Measurements from ENCODE around the gene TMEM107.

Gene TMEM107

GRCh38 chr17:8162233-8162996, 13.8 kb downstream of the TMEM107 start, which contains the start of gene VAMP2 (continued):
- TF ChIP-seq, protein P1, sequence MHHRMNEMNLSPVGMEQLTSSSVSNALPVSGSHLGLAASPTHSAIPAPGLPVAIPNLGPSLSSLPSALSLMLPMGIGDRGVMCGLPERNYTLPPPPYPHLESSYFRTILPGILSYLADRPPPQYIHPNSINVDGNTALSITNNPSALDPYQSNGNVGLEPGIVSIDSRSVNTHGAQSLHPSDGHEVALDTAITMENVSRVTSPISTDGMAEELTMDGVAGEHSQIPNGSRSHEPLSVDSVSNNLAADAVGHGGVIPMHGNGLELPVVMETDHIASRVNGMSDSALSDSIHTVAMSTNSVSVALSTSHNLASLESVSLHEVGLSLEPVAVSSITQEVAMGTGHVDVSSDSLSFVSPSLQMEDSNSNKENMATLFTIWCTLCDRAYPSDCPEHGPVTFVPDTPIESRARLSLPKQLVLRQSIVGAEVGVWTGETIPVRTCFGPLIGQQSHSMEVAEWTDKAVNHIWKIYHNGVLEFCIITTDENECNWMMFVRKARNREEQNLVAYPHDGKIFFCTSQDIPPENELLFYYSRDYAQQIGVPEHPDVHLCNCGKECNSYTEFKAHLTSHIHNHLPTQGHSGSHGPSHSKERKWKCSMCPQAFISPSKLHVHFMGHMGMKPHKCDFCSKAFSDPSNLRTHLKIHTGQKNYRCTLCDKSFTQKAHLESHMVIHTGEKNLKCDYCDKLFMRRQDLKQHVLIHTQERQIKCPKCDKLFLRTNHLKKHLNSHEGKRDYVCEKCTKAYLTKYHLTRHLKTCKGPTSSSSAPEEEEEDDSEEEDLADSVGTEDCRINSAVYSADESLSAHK (tag by site-specific recombination; IDR thresholded peaks at IDR 0.05), result no peak
- TF ChIP-seq ZNF529 (tag by site-specific recombination; IDR thresholded peaks at IDR 0.05; ENCODE audit: insufficient replicate concordance) (no peak), ZNF654 (tag by site-specific recombination; IDR thresholded peaks at IDR 0.05; ENCODE audit: low read depth) (no peak), ZNF571 (tag by site-specific recombination; IDR thresholded peaks at IDR 0.05) (no peak), ZNF501 (tag by site-specific recombination; IDR thresholded peaks at IDR 0.05) (no peak), ZBTB21 (tag by site-specific recombination; IDR thresholded peaks at IDR 0.05) (no peak), ZSCAN23 (tag by site-specific recombination; IDR thresholded peaks at IDR 0.05) (no peak), ZNF660 (tag by site-specific recombination; IDR thresholded peaks at IDR 0.05) (peak; percentile 72; the same call in 1 of the 2 replicates), SP7 (tag by site-specific recombination; IDR thresholded peaks at IDR 0.05) (no peak), KLF10 (tag by site-specific recombination; IDR thresholded peaks at IDR 0.05) (peak; percentile 68; the same call in 1 of the 2 replicates), PRDM10 (tag by site-specific recombination; IDR thresholded peaks at IDR 0.05) (no peak), MZF1 (tag by site-specific recombination; IDR thresholded peaks at IDR 0.05; ENCODE audit: borderline replicate concordance) (no peak), ZBTB20 (tag by site-specific recombination; IDR thresholded peaks at IDR 0.05) (no peak), ZNF747 (tag by site-specific recombination; IDR thresholded peaks at IDR 0.05) (no peak), MYNN (tag by site-specific recombination; IDR thresholded peaks at IDR 0.05; ENCODE audit: borderline replicate concordance) (no peak), ZFHX2 (tag by site-specific recombination; conservative IDR thresholded peaks at IDR 0.05) (0 out of 2 replicates have a peak, but pooled peaks have one; percentile 47), SCRT1 (tag by site-specific recombination; IDR thresholded peaks at IDR 0.05; ENCODE audit: borderline replicate concordance) (no peak), ZNF549 (tag by site-specific recombination; IDR thresholded peaks at IDR 0.05) (no peak), ZNF133 (tag by site-specific recombination; IDR thresholded peaks at IDR 0.05) (no peak), ZNF175 (tag by site-specific recombination; IDR thresholded peaks at IDR 0.05) (no peak), MEIS1 (CRISPR knock-in tag; IDR thresholded peaks at IDR 0.05; ENCODE audit: borderline replicate concordance) (no peak), ZNF624 (tag by site-specific recombination; IDR thresholded peaks at IDR 0.05) (no peak), ZNF623 (tag by site-specific recombination; IDR thresholded peaks at IDR 0.05) (no peak), SCRT2 (tag by site-specific recombination; IDR thresholded peaks at IDR 0.05) (no peak), KLF9 (tag by site-specific recombination; IDR thresholded peaks at IDR 0.05; ENCODE audit: low read depth) (peak; percentile 58)
- TF ChIP-seq, protein P2, sequence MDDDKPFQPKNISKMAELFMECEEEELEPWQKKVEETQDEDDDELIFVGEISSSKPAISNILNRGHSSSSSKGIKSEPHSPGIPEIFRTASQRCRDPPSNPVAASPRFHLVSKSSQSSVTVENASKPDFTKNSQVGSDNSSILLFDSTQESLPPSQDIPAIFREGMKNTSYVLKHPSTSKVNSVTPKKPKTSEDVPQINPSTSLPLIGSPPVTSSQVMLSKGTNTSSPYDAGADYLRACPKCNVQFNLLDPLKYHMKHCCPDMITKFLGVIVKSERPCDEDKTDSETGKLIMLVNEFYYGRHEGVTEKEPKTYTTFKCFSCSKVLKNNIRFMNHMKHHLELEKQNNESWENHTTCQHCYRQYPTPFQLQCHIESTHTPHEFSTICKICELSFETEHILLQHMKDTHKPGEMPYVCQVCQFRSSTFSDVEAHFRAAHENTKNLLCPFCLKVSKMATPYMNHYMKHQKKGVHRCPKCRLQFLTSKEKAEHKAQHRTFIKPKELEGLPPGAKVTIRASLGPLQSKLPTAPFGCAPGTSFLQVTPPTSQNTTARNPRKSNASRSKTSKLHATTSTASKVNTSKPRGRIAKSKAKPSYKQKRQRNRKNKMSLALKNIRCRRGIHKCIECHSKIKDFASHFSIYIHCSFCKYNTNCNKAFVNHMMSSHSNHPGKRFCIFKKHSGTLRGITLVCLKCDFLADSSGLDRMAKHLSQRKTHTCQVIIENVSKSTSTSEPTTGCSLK (tag by site-specific recombination; IDR thresholded peaks at IDR 0.05), result no peak
- TF ChIP-seq, protein P3, sequence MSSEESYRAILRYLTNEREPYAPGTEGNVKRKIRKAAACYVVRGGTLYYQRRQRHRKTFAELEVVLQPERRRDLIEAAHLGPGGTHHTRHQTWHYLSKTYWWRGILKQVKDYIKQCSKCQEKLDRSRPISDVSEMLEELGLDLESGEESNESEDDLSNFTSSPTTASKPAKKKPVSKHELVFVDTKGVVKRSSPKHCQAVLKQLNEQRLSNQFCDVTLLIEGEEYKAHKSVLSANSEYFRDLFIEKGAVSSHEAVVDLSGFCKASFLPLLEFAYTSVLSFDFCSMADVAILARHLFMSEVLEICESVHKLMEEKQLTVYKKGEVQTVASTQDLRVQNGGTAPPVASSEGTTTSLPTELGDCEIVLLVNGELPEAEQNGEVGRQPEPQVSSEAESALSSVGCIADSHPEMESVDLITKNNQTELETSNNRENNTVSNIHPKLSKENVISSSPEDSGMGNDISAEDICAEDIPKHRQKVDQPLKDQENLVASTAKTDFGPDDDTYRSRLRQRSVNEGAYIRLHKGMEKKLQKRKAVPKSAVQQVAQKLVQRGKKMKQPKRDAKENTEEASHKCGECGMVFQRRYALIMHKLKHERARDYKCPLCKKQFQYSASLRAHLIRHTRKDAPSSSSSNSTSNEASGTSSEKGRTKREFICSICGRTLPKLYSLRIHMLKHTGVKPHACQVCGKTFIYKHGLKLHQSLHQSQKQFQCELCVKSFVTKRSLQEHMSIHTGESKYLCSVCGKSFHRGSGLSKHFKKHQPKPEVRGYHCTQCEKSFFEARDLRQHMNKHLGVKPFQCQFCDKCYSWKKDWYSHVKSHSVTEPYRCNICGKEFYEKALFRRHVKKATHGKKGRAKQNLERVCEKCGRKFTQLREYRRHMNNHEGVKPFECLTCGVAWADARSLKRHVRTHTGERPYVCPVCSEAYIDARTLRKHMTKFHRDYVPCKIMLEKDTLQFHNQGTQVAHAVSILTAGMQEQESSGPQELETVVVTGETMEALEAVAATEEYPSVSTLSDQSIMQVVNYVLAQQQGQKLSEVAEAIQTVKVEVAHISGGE (tag by site-specific recombination; conservative IDR thresholded peaks at IDR 0.05; ENCODE audit: low read depth), result no peak
- TF ChIP-seq, protein P4, sequence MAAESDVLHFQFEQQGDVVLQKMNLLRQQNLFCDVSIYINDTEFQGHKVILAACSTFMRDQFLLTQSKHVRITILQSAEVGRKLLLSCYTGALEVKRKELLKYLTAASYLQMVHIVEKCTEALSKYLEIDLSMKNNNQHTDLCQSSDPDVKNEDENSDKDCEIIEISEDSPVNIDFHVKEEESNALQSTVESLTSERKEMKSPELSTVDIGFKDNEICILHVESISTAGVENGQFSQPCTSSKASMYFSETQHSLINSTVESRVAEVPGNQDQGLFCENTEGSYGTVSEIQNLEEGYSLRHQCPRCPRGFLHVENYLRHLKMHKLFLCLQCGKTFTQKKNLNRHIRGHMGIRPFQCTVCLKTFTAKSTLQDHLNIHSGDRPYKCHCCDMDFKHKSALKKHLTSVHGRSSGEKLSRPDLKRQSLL (tag by site-specific recombination; IDR thresholded peaks at IDR 0.05), result no peak
